Cardiac fibroblast (primary cell): Measurements from ENCODE around the gene POP4.
A peak's percentile ranks its signal among the peaks of the same experiment; 100 is the strongest.

ENCODE experiments used
- DNase-seq, 2 donors: peaks; one replicate each; pipeline versions ENCODE4 v3.0.0 to v3.0.0-alpha.2; 2010; ENCODE audit warnings: low read depth in 2 of 2
- H3K4me3 ChIP-seq, 2 donors: replicated peaks in 1 of 2; 1 replicate in 1 of 2; 2 replicates in 1 of 2; pipeline ENCODE4 v1.5.1; 2011; ENCODE audit warnings: low read depth in 2 of 2, low read length in 2 of 2, mild to moderate bottlenecking in 2 of 2, moderate library complexity in 1 of 2
- CTCF ChIP-seq: IDR thresholded peaks from one replicate; pipeline ENCODE4 v1.5.1; 2011; ENCODE audit warnings: low read depth, mild to moderate bottlenecking, low read length, inconsistent platforms

POP4 gene

GRCh38 chr19:29596885-29597525 is 9.1 kb upstream of the POP4 start:
- H3K4me3 ChIP-seq = no peak overlapping the region
- peak; percentile 27 for TF ChIP-seq CTCF
- peak; percentile 21 to 54 for DNase-seq

GRCh38 chr19:29598036-29598435 is 8.0 kb upstream of the POP4 start:
- TF ChIP-seq CTCF = no peak
- no peak overlapping the region for H3K4me3 ChIP-seq
- DNase-seq = no peak

DNA sequence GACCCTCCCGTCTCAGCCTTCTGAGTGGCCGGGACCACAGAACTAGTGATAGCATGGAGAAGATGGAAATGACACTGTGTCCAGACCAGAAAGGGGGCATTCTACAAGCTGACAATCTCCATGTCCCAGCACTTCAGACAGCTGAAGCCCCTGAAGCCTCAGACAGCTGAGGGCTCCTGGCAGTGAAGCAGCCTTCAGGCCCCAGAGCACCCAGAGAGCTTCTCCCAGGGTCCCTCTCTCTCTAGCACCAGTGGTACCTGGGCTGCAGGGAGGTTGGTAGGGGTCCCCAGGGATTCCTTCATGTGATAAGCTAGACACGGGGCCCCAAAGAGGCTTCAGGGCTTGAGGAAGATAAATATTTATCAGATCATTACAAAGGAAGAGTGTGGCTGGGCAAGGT is 7.6 kb upstream of the POP4 start:
- H3K4me3 ChIP-seq = no peak overlapping the region
- no peak for DNase-seq
- no peak for TF ChIP-seq CTCF

GRCh38 chr19:29603308-29603707 is 2.8 kb upstream of the POP4 start:
- DNase-seq = no peak
- TF ChIP-seq CTCF = no peak
- H3K4me3 ChIP-seq = no peak overlapping the region

GRCh38 chr19:29606420-29606747 is 301 bp downstream of the POP4 start:
- no peak for TF ChIP-seq CTCF
- peak overlapping the region; percentile 76 to 98 for H3K4me3 ChIP-seq
- DNase-seq = no peak

- DNase-seq = no peak
- no peak for TF ChIP-seq CTCF
- no peak overlapping the region for H3K4me3 ChIP-seq
Observed at GRCh38 chr19:29609636-29610035, 3.6 kb downstream of the POP4 start.

- H3K4me3 ChIP-seq = no peak overlapping the region
- no peak for TF ChIP-seq CTCF
- DNase-seq = no peak
Observed at GRCh38 chr19:29610213-29610573, 4.1 kb downstream of the POP4 start.
